Erythroblast (primary cell): Measurements from ENCODE around the gene SNRPD3.

Source experiments
- GATA1 ChIP-seq: IDR thresholded peaks from 2 replicates; pipeline ENCODE4 v1.6.1; 2011; ENCODE audit warnings: low read depth, mild to moderate bottlenecking, control low read depth, low read length, moderate library complexity
- POLR2A ChIP-seq: IDR thresholded peaks from 2 replicates; pipeline ENCODE4 v1.6.1; 2011; ENCODE audit warnings: mild to moderate bottlenecking, low read length

GRCh38 chr22:24592851-24593558 lies 37.2 kb downstream of the SNRPD3 start, which contains the start of gene LRRC75B:
- TF ChIP-seq GATA1 (no peak), POLR2A (peak; percentile 23)
